ENCODE results near the gene SLC5A5.
"Not testable (repeated sequence)": the region's sequence is repeated elsewhere in the genome, so short reads cannot be mapped to it uniquely, and the experiment has no call there.

Gene SLC5A5

DNA sequence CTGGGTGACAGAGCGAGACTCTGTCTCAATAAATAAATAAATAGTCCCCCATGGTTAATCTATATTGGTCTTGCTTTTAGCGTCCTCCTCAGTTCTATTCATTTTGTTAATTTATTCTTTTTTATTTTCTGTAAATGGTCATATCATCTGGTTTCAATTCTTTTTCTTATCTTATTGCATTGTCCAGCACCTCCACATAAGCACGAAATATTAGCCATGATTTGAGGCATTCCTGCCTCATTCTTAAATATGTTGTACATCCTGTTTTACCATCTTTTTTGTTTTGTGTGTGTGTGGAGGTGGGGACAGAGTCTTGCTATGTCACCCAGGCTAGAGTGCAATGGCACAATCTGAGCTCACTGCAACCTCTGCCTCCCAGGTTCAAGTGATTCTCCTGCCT lies 36.5 kb downstream of the SLC5A5 start:
- H3K9me3 Mint-ChIP-seq: no peaks in the 10 kb centered on the region
- ATAC-seq (replicated peaks): no peak
- no peak overlapping the region for H3K4me3 Mint-ChIP-seq

GRCh38 chr19:17909003-17909732 lies 37.4 kb downstream of the SLC5A5 start:
- DNase-seq (no peak), ATAC-seq (replicated peaks) (no peak)
- no peak overlapping the region for H3K27ac Mint-ChIP-seq
- H3K36me3 Mint-ChIP-seq (ENCODE audit: insufficient read depth): no peaks in the 10 kb centered on the region
- H3K9me3 Mint-ChIP-seq: no peaks in the 10 kb centered on the region
- no peak overlapping the region for H3K4me3 Mint-ChIP-seq
- H3K4me1 Mint-ChIP-seq (ENCODE audit: low read depth in 2 of 2): no peaks in the 10 kb centered on the region
- H3K27me3 Mint-ChIP-seq: peaks cover 16 to 27% of the 10 kb centered on the region in 2 donors

More for the DNA sequence above, 36.5 kb downstream of the SLC5A5 start:
- H3K4me1 Mint-ChIP-seq (ENCODE audit: low read depth in 2 of 2): no peaks in the 10 kb centered on the region
- no peak overlapping the region for H3K27ac Mint-ChIP-seq
- H3K36me3 Mint-ChIP-seq (ENCODE audit: insufficient read depth): no peaks in the 10 kb centered on the region
- no peak for DNase-seq
- peaks cover 18 to 30% of the 10 kb centered on the region in 2 donors for H3K27me3 Mint-ChIP-seq

DNA sequence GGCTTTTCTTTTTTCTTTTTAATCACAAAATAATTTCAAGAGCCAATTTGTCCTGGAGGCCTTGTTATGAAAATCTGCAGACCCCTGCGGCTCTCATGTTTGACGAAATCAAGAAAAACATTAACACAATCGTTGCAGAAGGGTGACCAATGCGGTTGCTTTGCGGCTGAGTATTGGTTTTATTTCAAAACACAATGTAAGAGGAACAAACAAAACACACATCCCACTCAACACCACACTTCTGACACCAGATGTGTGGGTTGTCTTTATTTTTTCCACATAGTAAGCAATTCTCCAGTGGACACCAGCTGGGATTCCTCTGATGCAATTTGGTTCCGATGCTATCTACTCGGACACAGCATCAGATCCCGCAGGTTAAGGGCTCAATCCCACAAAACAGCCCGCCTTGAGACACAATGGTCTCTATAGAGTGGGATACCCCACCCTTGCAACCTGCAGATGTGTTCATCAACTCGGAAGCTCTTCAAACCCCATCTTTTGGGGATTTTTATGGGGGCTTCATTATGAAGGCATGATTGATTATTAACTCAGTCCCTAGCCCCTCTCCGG lies 39.1 kb downstream of the SLC5A5 start:
- Mint-ChIP-seq H3K27me3 (peaks cover 13 to 27% of the 10 kb centered on the region in 2 donors), H3K27ac (no peak overlapping the region), H3K9me3 (no peaks in the 10 kb centered on the region), H3K4me1 (ENCODE audit: low read depth in 2 of 2) (no peaks in the 10 kb centered on the region), H3K4me3 (no peak overlapping the region), H3K36me3 (ENCODE audit: insufficient read depth) (no peaks in the 10 kb centered on the region)
- DNase-seq (no peak), ATAC-seq (replicated peaks) (no peak)

- DNase-seq (no peak), ATAC-seq (replicated peaks) (no peak)
- Mint-ChIP-seq H3K27ac (no peak overlapping the region), H3K36me3 (ENCODE audit: insufficient read depth) (no peaks in the 10 kb centered on the region), H3K27me3 (peaks cover 14 to 24% of the 10 kb centered on the region in 2 donors), H3K4me3 (no peak overlapping the region), H3K9me3 (no peaks in the 10 kb centered on the region), H3K4me1 (ENCODE audit: low read depth in 2 of 2) (no peaks in the 10 kb centered on the region)
Observed at GRCh38 chr19:17915940-17916593, 44.3 kb downstream of the SLC5A5 start.

- H3K36me3 Mint-ChIP-seq (ENCODE audit: insufficient read depth); ATAC-seq (replicated peaks); DNase-seq; H3K4me3 Mint-ChIP-seq; H3K27ac Mint-ChIP-seq; H3K9me3 Mint-ChIP-seq; H3K4me1 Mint-ChIP-seq (ENCODE audit: low read depth in 2 of 2): not testable (repeated sequence)
- H3K27me3 Mint-ChIP-seq: peaks cover 14 to 24% of the 10 kb centered on the region in 2 donors
Observed at GRCh38 chr19:17918151-17918550, 46.4 kb downstream of the SLC5A5 start.

DNA sequence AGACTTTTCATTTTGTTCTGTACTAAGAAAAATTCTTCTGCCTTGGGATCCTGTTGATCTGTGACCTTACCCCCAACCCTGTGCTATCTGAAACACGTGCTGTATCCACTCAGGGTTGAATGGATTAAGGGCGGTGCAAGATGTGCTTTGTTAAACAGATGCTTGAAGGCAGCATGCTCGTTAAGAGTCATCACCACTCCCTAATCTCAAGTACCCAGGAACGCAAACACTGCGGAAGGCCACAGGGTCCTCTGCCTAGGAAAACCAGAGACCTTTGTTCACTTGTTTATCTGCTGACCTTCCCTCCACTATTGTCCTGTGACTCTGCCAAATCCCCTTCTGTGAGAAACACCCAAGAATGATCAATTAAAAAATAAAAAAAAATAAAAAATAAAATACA lies 47.4 kb downstream of the SLC5A5 start:
- DNase-seq: not testable (repeated sequence)

DNA sequence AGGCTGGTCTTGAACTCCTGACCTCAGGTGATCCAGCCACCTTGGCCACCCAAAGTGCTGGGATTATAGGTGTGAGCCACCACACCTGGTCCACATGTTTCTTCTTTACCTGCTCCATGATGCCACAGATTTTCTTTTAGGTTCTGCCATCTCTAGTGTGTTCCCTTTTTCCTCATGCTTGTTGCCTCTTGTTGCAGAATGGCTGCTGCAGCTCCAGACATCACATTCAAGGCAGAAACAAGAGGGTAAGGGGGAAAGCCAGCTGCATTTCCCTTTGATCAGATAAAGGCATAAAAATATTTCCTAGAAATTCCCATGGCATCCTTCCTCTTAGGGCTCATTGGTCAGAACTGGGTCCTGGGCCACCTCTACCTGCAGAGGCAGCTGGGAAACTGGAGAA lies 48.8 kb downstream of the SLC5A5 start:
- no peaks in the 10 kb centered on the region for H3K9me3 Mint-ChIP-seq
- no peaks in the 10 kb centered on the region for H3K36me3 Mint-ChIP-seq (ENCODE audit: insufficient read depth)
- H3K4me1 Mint-ChIP-seq (ENCODE audit: low read depth in 2 of 2): no peaks in the 10 kb centered on the region
- ATAC-seq (replicated peaks) (no peak), DNase-seq (no peak)
- peaks cover 9 to 18% of the 10 kb centered on the region in 2 donors for H3K27me3 Mint-ChIP-seq
- no peak overlapping the region for H3K4me3 Mint-ChIP-seq
- no peak overlapping the region for H3K27ac Mint-ChIP-seq

More for the DNA sequence above, 47.4 kb downstream of the SLC5A5 start:
- H3K36me3 Mint-ChIP-seq (ENCODE audit: insufficient read depth); H3K27ac Mint-ChIP-seq; H3K4me3 Mint-ChIP-seq; H3K4me1 Mint-ChIP-seq (ENCODE audit: low read depth in 2 of 2); ATAC-seq (replicated peaks); H3K9me3 Mint-ChIP-seq: not testable (repeated sequence)
- peaks cover 9 to 18% of the 10 kb centered on the region in 2 donors for H3K27me3 Mint-ChIP-seq

- Mint-ChIP-seq H3K27ac (no peak overlapping the region), H3K36me3 (ENCODE audit: insufficient read depth) (no peaks in the 10 kb centered on the region), H3K4me1 (ENCODE audit: low read depth in 2 of 2) (no peaks in the 10 kb centered on the region), H3K4me3 (no peak overlapping the region), H3K9me3 (no peaks in the 10 kb centered on the region), H3K27me3 (peaks cover 0 to 9% of the 10 kb centered on the region in 2 donors)
- DNase-seq: no peak
- ATAC-seq (replicated peaks): no peak
Observed at GRCh38 chr19:17922138-17922537, 50.4 kb downstream of the SLC5A5 start.

GRCh38 chr19:17926044-17926443 lies 54.3 kb downstream of the SLC5A5 start:
- ATAC-seq (replicated peaks) (no peak), DNase-seq (no peak)
- H3K36me3 Mint-ChIP-seq (ENCODE audit: insufficient read depth): no peaks in the 10 kb centered on the region

DNA sequence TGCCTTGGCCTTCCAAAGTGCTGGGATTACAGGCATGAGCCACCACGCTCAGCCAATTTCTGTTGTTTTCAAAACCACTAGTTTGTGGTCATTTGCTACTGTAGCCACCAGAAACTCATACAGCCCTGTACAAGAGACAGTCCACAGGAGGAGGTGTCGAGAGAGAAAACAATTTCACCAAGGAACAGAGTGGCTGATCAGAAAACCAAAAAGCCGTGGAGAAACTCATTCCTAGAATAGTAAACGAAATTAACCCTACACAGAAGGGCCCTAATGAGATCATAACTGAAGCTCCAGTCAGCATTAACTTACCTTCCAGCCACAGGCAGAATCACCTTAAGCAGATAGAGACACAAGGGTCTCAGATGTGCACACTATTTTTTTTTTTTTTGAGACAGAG lies 57.3 kb downstream of the SLC5A5 start:
- no peak overlapping the region for H3K4me3 Mint-ChIP-seq
- ATAC-seq (replicated peaks) (no peak), DNase-seq (no peak)
- no peak overlapping the region for H3K27ac Mint-ChIP-seq
- no peaks in the 10 kb centered on the region for H3K9me3 Mint-ChIP-seq
- H3K36me3 Mint-ChIP-seq (ENCODE audit: insufficient read depth): peaks cover 16% of the 10 kb centered on the region
- peaks cover 7 to 10% of the 10 kb centered on the region in 2 donors for H3K4me1 Mint-ChIP-seq (ENCODE audit: low read depth in 2 of 2)
- no peaks in the 10 kb centered on the region for H3K27me3 Mint-ChIP-seq

More at GRCh38 chr19:17926044-17926443, 54.3 kb downstream of the SLC5A5 start:
- Mint-ChIP-seq H3K9me3 (no peaks in the 10 kb centered on the region), H3K4me1 (ENCODE audit: low read depth in 2 of 2) (no peaks in the 10 kb centered on the region), H3K27ac (no peak overlapping the region), H3K27me3 (no peaks in the 10 kb centered on the region), H3K4me3 (no peak overlapping the region)

DNA sequence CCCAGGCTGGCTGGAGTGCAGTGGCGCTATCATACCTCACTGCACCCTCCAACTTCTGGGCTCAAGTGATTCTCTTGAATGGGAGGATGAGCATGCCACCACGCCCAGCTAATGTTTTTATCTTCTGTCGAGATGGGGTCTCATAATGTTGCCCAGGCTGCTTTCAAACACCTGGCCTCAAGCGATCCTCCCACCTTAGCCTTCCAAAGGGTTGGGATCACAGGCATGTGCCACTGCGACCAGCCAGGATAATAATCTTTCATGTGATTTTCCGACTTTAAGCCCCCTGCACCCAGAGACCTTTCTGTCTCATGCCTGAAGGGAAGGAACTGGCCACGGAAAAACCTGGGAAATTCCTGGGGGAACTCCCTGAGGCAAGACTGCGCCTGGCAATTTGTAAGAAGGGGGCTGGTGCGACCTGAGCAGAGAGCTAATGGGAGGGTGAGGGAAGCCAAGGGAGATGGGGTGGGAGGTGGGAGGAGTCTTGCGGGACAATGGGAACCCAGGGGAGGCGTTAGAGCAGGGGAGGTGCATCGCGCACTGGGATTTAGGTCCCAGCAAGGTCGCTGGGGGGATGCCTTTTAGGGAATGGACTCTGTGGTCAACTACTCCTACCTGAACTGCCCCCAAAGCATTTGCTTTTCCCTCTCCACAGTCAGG lies 59.9 kb downstream of the SLC5A5 start:
- Mint-ChIP-seq H3K4me1 (ENCODE audit: low read depth in 2 of 2) (peaks cover 7 to 10% of the 10 kb centered on the region in 2 donors), H3K36me3 (ENCODE audit: insufficient read depth) (peaks cover 22% of the 10 kb centered on the region), H3K27me3 (no peaks in the 10 kb centered on the region), H3K4me3 (peak overlapping the region; percentile 48 to 93), H3K9me3 (no peaks in the 10 kb centered on the region), H3K27ac (no peak overlapping the region)
- ATAC-seq (replicated peaks) (no peak), DNase-seq (no peak)

- peaks cover 25% of the 10 kb centered on the region for H3K36me3 Mint-ChIP-seq (ENCODE audit: insufficient read depth)
- peaks cover 7 to 10% of the 10 kb centered on the region in 2 donors for H3K4me1 Mint-ChIP-seq (ENCODE audit: low read depth in 2 of 2)
- ATAC-seq (replicated peaks) (peak; percentile 95), DNase-seq (peak; percentile 88 to 89 (median 88))
- no peaks in the 10 kb centered on the region for H3K27me3 Mint-ChIP-seq
- peak within 1 kb of the TSS; percentile 90 to 93 for H3K4me3 Mint-ChIP-seq
- H3K27ac Mint-ChIP-seq: peak within 1 kb of the TSS; percentile 96 to 97
- no peaks in the 10 kb centered on the region for H3K9me3 Mint-ChIP-seq
Observed at GRCh38 chr19:17932485-17933338, 61.0 kb downstream of the SLC5A5 start, which contains the start of gene CCDC124. Gene CCDC124, plus strand, starts transcription at chr19:17933015. Its CDS starts 3,406 bp downstream, at chr19:17936421.
